Endothelial cell of umbilical vein (primary cell): ENCODE results near the gene BCAS3. TPM values are rescaled to one million over a fixed set of nuclear protein-coding genes. Genes with fewer than 3 reads are reported as not detected.

Experiments
- BruUV-seq: library from RNA; stranded (reverse); fragments of 400-500 nt; replicated peaks from 2 replicates; lab custom pipeline; 2021; lab: Mats Ljungman, UMichigan
- CTCF ChIA-PET: fragments of 300-600, 350-600 bp; sonication (Branson Sonifier 250); formaldehyde crosslinking; loops from one replicate; lab custom pipeline; 2021; ENCODE audit warnings: antibody characterized with exemption, inconsistent platforms; lab: Charles Lee
- POLR2A ChIA-PET: fragments of 300-600, 350-600 bp; sonication (Branson Sonifier 250); formaldehyde crosslinking; loops from one replicate; lab custom pipeline; 2021; ENCODE audit warnings: antibody characterized with exemption, inconsistent platforms; lab: Charles Lee
- DNase-seq: peaks from one replicate; pipeline ENCODE4 v3.0.0-alpha.2; 2011; ENCODE audit warnings: low read depth, low spot score
- FAIRE-seq: peaks from 2 replicates; lab custom pipeline; 2011; peaks lifted over from hg19 to GRCh38; lab: Jason Lieb, UNC
- H2AFZ ChIP-seq: 2 replicates; pipeline ENCODE4 v1.6.0; 2012; ENCODE audit warnings: low read depth, low read length, control low read depth, inconsistent platforms
- H3K27ac ChIP-seq: 2 replicates; pipeline ENCODE4 v1.5.1; 2011; ENCODE audit warnings: low read depth, mild to moderate bottlenecking, control low read depth, low read length, moderate library complexity; ENCODE audit not compliant: insufficient read depth
- H3K27me3 ChIP-seq, 2 experiments: 2 replicates each; pipeline versions ENCODE4 v1.6.0 to v1.6.1; 2011; ENCODE audit warnings: low read length in 2 of 2, mixed read lengths in 1 of 2; ENCODE audit not compliant: control insufficient read depth in 2 of 2, insufficient read depth in 2 of 2
- H3K36me3 ChIP-seq, 2 experiments: 2 replicates in 1 of 2; 3 replicates in 1 of 2; pipeline ENCODE4 v1.5.1; 2011; ENCODE audit warnings: low read length in 2 of 2, mild to moderate bottlenecking in 1 of 2, moderate library complexity in 1 of 2; ENCODE audit not compliant: control insufficient read depth in 2 of 2, insufficient read depth in 2 of 2; ENCODE audit errors: extremely low read depth in 1 of 2
- H3K4me1 ChIP-seq: 3 replicates; pipeline ENCODE4 v1.5.1; 2011; ENCODE audit warnings: mild to moderate bottlenecking, low read length; ENCODE audit not compliant: control insufficient read depth, insufficient read depth; ENCODE audit errors: extremely low read depth
- H3K4me2 ChIP-seq: 2 replicates; pipeline ENCODE4 v1.6.1; 2011; ENCODE audit warnings: low read length, control low read depth, mixed read lengths; ENCODE audit not compliant: insufficient read depth
- H3K4me3 ChIP-seq, 3 experiments: fragments of 200-600 bp in 1 of 3; sonication (generic), shearing (Covaris generic) in 1 of 3; replicated peaks in 1 of 3; 2 replicates each; pipeline ENCODE4 v1.5.1; 2011 to 2016; ENCODE audit warnings: control low read depth in 3 of 3, low read length in 3 of 3, mild to moderate bottlenecking in 2 of 3, inconsistent platforms in 1 of 3, low read depth in 1 of 3, moderate library complexity in 1 of 3; ENCODE audit not compliant: insufficient read depth in 1 of 3
- H3K79me2 ChIP-seq: 2 replicates; pipeline ENCODE4 v1.6.0; 2012; ENCODE audit warnings: low read length, inconsistent platforms; ENCODE audit not compliant: control insufficient read depth, insufficient read depth
- H3K9ac ChIP-seq: replicated peaks from 2 replicates; pipeline ENCODE3; 2011; ENCODE audit warnings: low read length, control low read depth; ENCODE audit not compliant: insufficient read depth; ENCODE audit errors: extremely low read depth
- H3K9me1 ChIP-seq: replicated peaks from 3 replicates; pipeline ENCODE4 v1.6.0; 2011; ENCODE audit warnings: mild to moderate bottlenecking, low read length; ENCODE audit not compliant: control insufficient read depth, insufficient read depth; ENCODE audit errors: extremely low read depth
- H3K9me3 ChIP-seq: replicated peaks from 2 replicates; pipeline ENCODE4 v1.5.1; 2012; ENCODE audit warnings: low read length, inconsistent platforms; ENCODE audit not compliant: control insufficient read depth, insufficient read depth
- H4K20me1 ChIP-seq: replicated peaks from 2 replicates; pipeline ENCODE3; 2011; ENCODE audit warnings: mild to moderate bottlenecking, low read length; ENCODE audit not compliant: control insufficient read depth, insufficient read depth; ENCODE audit errors: extremely low read depth
- CTCF ChIP-seq, 2 donors: IDR thresholded peaks; 1 replicate in 1 of 2; 2 replicates in 1 of 2; pipeline ENCODE4 v1.5.1; 2011; ENCODE audit warnings: low read length in 2 of 2, mild to moderate bottlenecking in 2 of 2, moderate library complexity in 2 of 2, control low read depth in 1 of 2, inconsistent platforms in 1 of 2, low read depth in 1 of 2; ENCODE audit not compliant: insufficient read depth in 1 of 2; ENCODE audit errors: extremely low read depth in 1 of 2
- EZH2 ChIP-seq: IDR thresholded peaks from 2 replicates; pipeline ENCODE4 v1.6.1; 2012; ENCODE audit warnings: borderline replicate concordance, low read depth, mild to moderate bottlenecking, moderate library complexity, low read length, inconsistent platforms; ENCODE audit not compliant: severe bottlenecking
- FOS ChIP-seq: IDR thresholded peaks from 2 replicates; pipeline ENCODE4 v1.6.1; 2011; ENCODE audit warnings: mild to moderate bottlenecking, low read length, moderate library complexity, borderline replicate concordance; ENCODE audit not compliant: insufficient read depth
- GATA2 ChIP-seq: IDR thresholded peaks from 2 replicates; pipeline ENCODE4 v1.7.0; 2011; ENCODE audit warnings: low read depth, mild to moderate bottlenecking, moderate library complexity, mixed read lengths, low read length; ENCODE audit not compliant: insufficient read length, insufficient read depth
- JUN ChIP-seq: IDR thresholded peaks from 2 replicates; pipeline ENCODE4 v1.6.1; 2011; ENCODE audit warnings: borderline replicate concordance, low read depth; ENCODE audit not compliant: insufficient read length, insufficient read depth
- MAX ChIP-seq: IDR thresholded peaks from 2 replicates; pipeline ENCODE4 v1.6.1; 2011; ENCODE audit not compliant: insufficient read depth, insufficient read length
- MYC ChIP-seq: IDR thresholded peaks from one replicate; pipeline ENCODE4 v1.6.1; 2011; ENCODE audit warnings: mild to moderate bottlenecking, low read depth, low read length
- POLR2A ChIP-seq: IDR thresholded peaks from 2 replicates; pipeline ENCODE4 v1.6.1; 2012; ENCODE audit warnings: low read depth, mild to moderate bottlenecking, control low read depth, low read length
- POLR2AphosphoS5 ChIP-seq: IDR thresholded peaks from 2 replicates; pipeline ENCODE4 v1.6.1; 2012; ENCODE audit warnings: low read depth, mild to moderate bottlenecking, control low read depth, low read length, moderate library complexity; ENCODE audit not compliant: insufficient read depth
- dilution Hi-C: fragments of 300-500 bp; cut with MboI; formaldehyde crosslinking; loops from one replicate; pipeline ENCODE4 v1.15.0; 2019; ENCODE audit warnings: low sequenced_read_pairs; ENCODE audit not compliant: extremely low pct_ligation_motif_present
- intact Hi-C: fragments of 100-400 bp; cut with micrococcal nuclease; formaldehyde crosslinking; loops from one replicate; pipeline ENCODE4 v1.10.0; 2022
- polyA plus RNA-seq, 4 experiments: library from polyadenylated mRNA; depleted of rRNA in 3 of 4; stranded (reverse) in 3 of 4; unstranded in 1 of 4; fragments of >200 nt; gene quantifications; 2 replicates each; pipeline versions ENCODE4 v1.2.1 to v1.2.3, GENCODE V29; 2011 to 2012; ENCODE audit warnings: missing spikeins in 1 of 4
- total RNA-seq: library from RNA; stranded (reverse); gene quantifications from 2 replicates; pipeline ENCODE4 v1.2.3, GENCODE V29; 2021

Gene BCAS3
- total and polyA plus RNA-seq, 2 donors (not counting 3 experiments of a cell fraction or from before 2014, with no cell fraction given), result 8.2 to 16.0 TPM

- POLR2A ChIA-PET, result no interaction called here
- no peak overlapping the region for H2AFZ ChIP-seq
- no peaks in the 10 kb centered on the region for H3K27me3 ChIP-seq
- H3K4me2 ChIP-seq, result no peak overlapping the region
- H3K27ac ChIP-seq, result no peak overlapping the region
- H3K4me3 ChIP-seq, result no peak overlapping the region
- dilution Hi-C loops, result no loop called here
- no peaks in the 10 kb centered on the region for H3K9me3 ChIP-seq
- CTCF ChIA-PET, result interaction anchor here (1.4 kb wide), 1 partner anchor 14 kb away, joined by 3 read pairs; no protein-coding TSS in a partner anchor
- no peaks in the 10 kb centered on the region for H4K20me1 ChIP-seq
- FAIRE-seq (peak; percentile 24), DNase-seq (no peak)
- TF ChIP-seq GATA2 (no peak), CTCF (IDR thresholded peaks at IDR 0.05; ENCODE audit: extremely low read depth in 1 of 2, insufficient read depth in 1 of 2, low read depth in 1 of 2, low read length in 2 of 2) (no peak), POLR2AphosphoS5 (no peak), FOS (no peak), POLR2A (no peak), MYC (no peak), JUN (no peak), MAX (no peak), EZH2 (no peak)
- BruUV-seq, result no TSS peak
- intact Hi-C loops, result no loop called here
- H3K79me2 ChIP-seq, result no peaks in the 10 kb centered on the region
- H3K36me3 ChIP-seq, result no peaks in the 10 kb centered on the region
- H3K4me1 ChIP-seq, result no peaks in the 10 kb centered on the region
- no peaks in the 10 kb centered on the region for H3K9me1 ChIP-seq
- no peak overlapping the region for H3K9ac ChIP-seq
Observed at GRCh38 chr17:61097781-61098180, 420.1 kb downstream of the BCAS3 start.
